Liver (tissue), 9 donors: ENCODE results near the gene NAE1. TPM values are rescaled to one million over a fixed set of nuclear protein-coding genes. Genes with fewer than 3 reads are reported as not detected.

Source experiments
- DNase-seq: peaks from one replicate; pipeline ENCODE4 v3.0.0-alpha.2; 2017; ENCODE audit warnings: low spot score
- H3K27ac ChIP-seq, 2 donors: one replicate each; pipeline ENCODE4 v1.7.0; 2013; ENCODE audit warnings: inconsistent platforms in 2 of 2, low read length in 2 of 2, control low read depth in 1 of 2, low read depth in 1 of 2, mild to moderate bottlenecking in 1 of 2
- H3K27me3 ChIP-seq, 4 donors: one replicate each; pipeline versions ENCODE4 v1.6.1 to v1.7.0; 2013; ENCODE audit warnings: low read length in 3 of 4, inconsistent platforms in 1 of 4, mild to moderate bottlenecking in 1 of 4, moderate library complexity in 1 of 4; ENCODE audit not compliant: control insufficient read depth in 4 of 4, insufficient read depth in 4 of 4
- H3K36me3 ChIP-seq, 4 donors: one replicate each; pipeline versions ENCODE4 v1.6.1 to v1.7.0; 2013; ENCODE audit warnings: low read length in 3 of 4, mild to moderate bottlenecking in 3 of 4, low read depth in 1 of 4, moderate library complexity in 1 of 4; ENCODE audit not compliant: control insufficient read depth in 4 of 4, insufficient read depth in 3 of 4
- H3K4me1 ChIP-seq, 4 donors: one replicate each; pipeline versions ENCODE4 v1.6.1 to v1.7.0; 2013; ENCODE audit warnings: low read length in 3 of 4, mild to moderate bottlenecking in 3 of 4, moderate library complexity in 1 of 4; ENCODE audit not compliant: control insufficient read depth in 4 of 4, insufficient read depth in 4 of 4
- H3K4me3 ChIP-seq, 3 donors: one replicate each; pipeline versions ENCODE4 v1.6.1 to v1.7.0; 2013; ENCODE audit warnings: low read length in 3 of 3, control low read depth in 1 of 3, low read depth in 1 of 3, mild to moderate bottlenecking in 1 of 3
- H3K9ac ChIP-seq, 2 donors: one replicate each; pipeline ENCODE4 v1.7.0; 2013; ENCODE audit warnings: low read length in 2 of 2, mild to moderate bottlenecking in 2 of 2, moderate library complexity in 2 of 2, control low read depth in 1 of 2, low read depth in 1 of 2
- H3K9me3 ChIP-seq, 4 donors: one replicate each; pipeline versions ENCODE4 v1.6.1 to v1.7.0; 2013; ENCODE audit warnings: low read length in 3 of 4; ENCODE audit not compliant: control insufficient read depth in 4 of 4
- ATF3 ChIP-seq: IDR thresholded peaks from 2 replicates; pipeline ENCODE4 v1.6.1; 2016; ENCODE audit warnings: antibody characterized with exemption
- CTCF ChIP-seq: fragments of 150-350 bp; IDR thresholded peaks from 2 replicates; pipeline ENCODE4 v1.5.1; 2017; ENCODE audit warnings: improper control_type of control experiment, low read depth, low read length; ENCODE audit not compliant: missing input control
- EGR1 ChIP-seq, 2 donors: IDR thresholded peaks; 2 replicates each; pipeline ENCODE4 v1.6.1; 2016 to 2018; ENCODE audit warnings: antibody characterized with exemption in 2 of 2, low read depth in 2 of 2
- FOXA1 ChIP-seq: IDR thresholded peaks from 2 replicates; pipeline ENCODE4 v1.6.1; 2016; ENCODE audit warnings: antibody characterized with exemption
- FOXA2 ChIP-seq: IDR thresholded peaks from 2 replicates; pipeline ENCODE4 v1.6.1; 2016; ENCODE audit warnings: antibody characterized with exemption
- GABPA ChIP-seq, 2 donors: IDR thresholded peaks in 1 of 2; conservative IDR thresholded peaks in 1 of 2; 2 replicates each; pipeline ENCODE4 v1.6.1; 2016; ENCODE audit warnings: antibody characterized with exemption in 2 of 2, mild to moderate bottlenecking in 1 of 2, moderate library complexity in 1 of 2
- HNF4A ChIP-seq, 2 donors: conservative IDR thresholded peaks; 2 replicates each; pipeline ENCODE4 v1.6.1; 2016; ENCODE audit warnings: antibody characterized with exemption in 2 of 2, mild to moderate bottlenecking in 2 of 2
- HNF4G ChIP-seq: IDR thresholded peaks from 2 replicates; pipeline ENCODE4 v1.6.1; 2016; ENCODE audit warnings: antibody characterized with exemption
- JUND ChIP-seq, 2 donors: IDR thresholded peaks; 2 replicates each; pipeline ENCODE4 v1.6.1; 2016; ENCODE audit warnings: antibody characterized with exemption in 2 of 2
- MAX ChIP-seq: IDR thresholded peaks from 2 replicates; pipeline ENCODE4 v1.6.1; 2016; ENCODE audit warnings: antibody characterized with exemption
- NR2F2 ChIP-seq: IDR thresholded peaks from 2 replicates; pipeline ENCODE4 v1.6.1; 2016; ENCODE audit warnings: antibody characterized with exemption
- RAD21 ChIP-seq, 2 donors: IDR thresholded peaks; 2 replicates each; pipeline ENCODE4 v1.6.1; 2016; ENCODE audit warnings: antibody characterized with exemption in 2 of 2, mild to moderate bottlenecking in 2 of 2
- REST ChIP-seq: IDR thresholded peaks from 2 replicates; pipeline ENCODE4 v1.6.1; 2016; ENCODE audit warnings: antibody characterized with exemption, mild to moderate bottlenecking
- RXRA ChIP-seq, 2 donors: IDR thresholded peaks; 2 replicates each; pipeline ENCODE4 v1.6.1; 2017 to 2018; ENCODE audit warnings: antibody characterized with exemption in 2 of 2, mild to moderate bottlenecking in 1 of 2
- SP1 ChIP-seq: IDR thresholded peaks from 2 replicates; pipeline ENCODE4 v1.6.1; 2018; ENCODE audit warnings: antibody characterized with exemption, mild to moderate bottlenecking
- YY1 ChIP-seq: IDR thresholded peaks from 2 replicates; pipeline ENCODE4 v1.6.1; 2016; ENCODE audit warnings: antibody characterized with exemption, mild to moderate bottlenecking
- ZBTB33 ChIP-seq: IDR thresholded peaks from 2 replicates; pipeline ENCODE4 v1.6.1; 2016; ENCODE audit warnings: antibody characterized with exemption
- WGBS: extraction: QIAGEN DNeasy Blood & Tissue Kit; methylation state at CpG from one replicate; pipeline ENCODE4 v1.1.7; 2013; 5-methylcytosine and 5-hydroxymethylcytosine counted together
- polyA plus RNA-seq, 2 donors: library from polyadenylated mRNA; stranded (reverse) in 1 of 2; unstranded in 1 of 2; fragments of 200-250 nt in 1 of 2; fragments of >200 nt in 1 of 2; fragmentation: Nextera tagmentation in 1 of 2; extraction: Ambion mirVana in 1 of 2; gene quantifications; one replicate each; pipeline versions ENCODE4 v1.2.1 to v1.2.3, GENCODE V29; 2013 to 2015
- total RNA-seq, 2 donors: library from RNA; depleted of rRNA; stranded (reverse); fragments of >200 nt; gene quantifications; one replicate each; pipeline ENCODE4 v1.2.3, GENCODE V29; 2014
- donor health status: healthy.
- donor health status: healthy.
- donor health status: healthy.
- donor health status: healthy.
- donor health status: healthy.

Gene NAE1
- total and polyA plus RNA-seq, 4 donors: 12.3 to 26.4 (median 23.9) TPM

GRCh38 chr16:66786551-66786950 is 44.2 kb downstream of the NAE1 start:
- no peak for DNase-seq
- TF ChIP-seq RXRA (IDR thresholded peaks at IDR 0.05) (no peak), RAD21 (IDR thresholded peaks at IDR 0.05) (no peak), REST (no peak), SP1 (no peak), HNF4A (conservative IDR thresholded peaks at IDR 0.05) (no peak), FOXA1 (no peak), NR2F2 (no peak), JUND (IDR thresholded peaks at IDR 0.05) (no peak), GABPA (IDR thresholded peaks at IDR 0.05 in 1 of 2, conservative IDR thresholded peaks at IDR 0.05 in 1 of 2) (no peak), HNF4G (no peak), YY1 (no peak)
- Histone ChIP-seq H3K9me3 (no peaks in the 10 kb centered on the region), H3K4me3 (no peak overlapping the region), H3K27me3 (no peaks in the 10 kb centered on the region), H3K36me3 (no peaks in the 10 kb centered on the region), H3K27ac (no peak overlapping the region), H3K9ac (no peak overlapping the region), H3K4me1 (no peaks in the 10 kb centered on the region)
- WGBS: 99% methylated on average over 3 of the region's 3 CpGs

- TF ChIP-seq HNF4G (no peak), NR2F2 (no peak), CTCF (no peak), GABPA (IDR thresholded peaks at IDR 0.05 in 1 of 2, conservative IDR thresholded peaks at IDR 0.05 in 1 of 2) (no peak), JUND (IDR thresholded peaks at IDR 0.05) (no peak), MAX (no peak), RXRA (IDR thresholded peaks at IDR 0.05) (no peak), ATF3 (no peak), FOXA2 (no peak), YY1 (no peak), ZBTB33 (no peak), HNF4A (conservative IDR thresholded peaks at IDR 0.05) (no peak), SP1 (no peak), RAD21 (IDR thresholded peaks at IDR 0.05) (no peak), EGR1 (IDR thresholded peaks at IDR 0.05; ENCODE audit: low read depth in 2 of 2) (no peak), REST (no peak)
- H3K27ac ChIP-seq: no peak overlapping the region
- H3K9me3 ChIP-seq: no peaks in the 10 kb centered on the region
- no peak overlapping the region for H3K9ac ChIP-seq
- no peaks in the 10 kb centered on the region for H3K36me3 ChIP-seq
- no peaks in the 10 kb centered on the region for H3K4me1 ChIP-seq
- H3K4me3 ChIP-seq: no peak overlapping the region
- H3K27me3 ChIP-seq: no peaks in the 10 kb centered on the region
- no peak for DNase-seq
These were observed 54.3 kb downstream of the NAE1 start for GRCh38 chr16:66776457-66776856.
